Vagina (tissue), 2 donors: ENCODE results near the gene OLIG3. TPM values are rescaled to one million over a fixed set of nuclear protein-coding genes. Genes with fewer than 3 reads are reported as not detected.

Experiments used
- DNase-seq, 2 donors: peaks; one replicate each; pipeline ENCODE4 v3.0.0-alpha.2; 2017; ENCODE audit errors: extremely low spot score in 2 of 2
- H3K27ac ChIP-seq: fragments of 200-600 bp; sonication (generic); one replicate; pipeline ENCODE4 v1.5.1; 2019
- H3K27me3 ChIP-seq: fragments of 200-600 bp; sonication (generic); one replicate; pipeline ENCODE4 v1.5.1; 2019
- H3K36me3 ChIP-seq, 2 donors: fragments of 200-600 bp; sonication (generic); one replicate each; pipeline ENCODE4 v1.5.1; 2017 to 2019
- H3K4me1 ChIP-seq: fragments of 200-600 bp; sonication (generic); one replicate; pipeline ENCODE4 v1.5.1; 2019
- H3K4me3 ChIP-seq, 2 donors: fragments of 200-600 bp; sonication (generic); 1 replicate in 1 of 2; 2 replicates in 1 of 2; pipeline ENCODE4 v1.5.1; 2016 to 2019
- H3K9me3 ChIP-seq: fragments of 200-600 bp; sonication (generic); one replicate; pipeline ENCODE4 v1.5.1; 2019
- POLR2A ChIP-seq, 2 donors: fragments of 450-650 bp; IDR thresholded peaks; one replicate each; pipeline ENCODE4 v1.6.1; 2017; ENCODE audit warnings: antibody characterized with exemption in 2 of 2, mild to moderate bottlenecking in 2 of 2, moderate library complexity in 2 of 2
- POLR2AphosphoS5 ChIP-seq, 2 donors: sonication (generic); formaldehyde crosslinking; IDR thresholded peaks; one replicate each; pipeline ENCODE4 v1.9.0; 2017; ENCODE audit warnings: antibody characterized with exemption in 2 of 2, mild to moderate bottlenecking in 2 of 2, low read depth in 1 of 2; ENCODE audit not compliant: insufficient read depth in 1 of 2
- intact Hi-C: fragments of 100-400 bp; cut with DNase I; formaldehyde crosslinking; loops from one replicate; pipeline ENCODE4 v1.15.1; 2023
- total RNA-seq: library from RNA; depleted of rRNA; stranded (reverse); fragments of >200 nt; gene quantifications from one replicate; pipeline ENCODE4 v1.2.3, GENCODE V29; 2016
- TF ChIP-seq, protein P1 (sequence below), 3 experiments: fragments of 450-650 bp in 2 of 3; fragments of 200-600 bp in 1 of 3; sonication (generic) in 1 of 3; IDR thresholded peaks; one replicate each; pipeline ENCODE4 v1.5.1; 2017 to 2019; ENCODE audit warnings: antibody characterized with exemption in 3 of 3, mild to moderate bottlenecking in 2 of 3, moderate library complexity in 2 of 3

OLIG3 gene
- total RNA-seq, 1 donor from 2014 or later = not detected

DNA sequence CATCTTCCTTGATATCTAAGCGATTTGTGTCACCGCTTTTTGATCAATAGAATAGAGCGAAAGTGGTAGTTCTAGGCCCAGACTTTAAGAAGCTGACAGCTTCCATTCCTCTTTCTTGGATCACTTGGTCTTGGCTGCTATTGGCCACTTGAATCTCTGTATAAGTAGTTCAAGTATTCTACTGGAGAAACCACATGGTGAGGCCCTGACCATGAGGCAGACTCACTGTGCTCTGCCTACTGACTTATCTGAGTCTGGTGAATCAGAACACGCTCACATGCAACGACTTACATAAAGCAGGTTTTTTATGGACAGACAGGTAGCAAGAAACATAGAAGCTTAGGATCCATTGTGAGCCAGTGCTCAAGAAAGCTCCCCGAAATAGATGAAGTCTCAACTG lies 27.0 kb downstream of the OLIG3 start:
- H3K4me1 ChIP-seq = no peaks in the 10 kb centered on the region
- H3K36me3 ChIP-seq = no peaks in the 10 kb centered on the region
- H3K4me3 ChIP-seq = no peak overlapping the region
- no peak for DNase-seq
- peaks cover 3% of the 10 kb centered on the region for H3K27me3 ChIP-seq
- no peaks in the 10 kb centered on the region for H3K9me3 ChIP-seq
- intact Hi-C loops = no loop called here
- H3K27ac ChIP-seq = no peak overlapping the region
- TF ChIP-seq, protein P1, sequence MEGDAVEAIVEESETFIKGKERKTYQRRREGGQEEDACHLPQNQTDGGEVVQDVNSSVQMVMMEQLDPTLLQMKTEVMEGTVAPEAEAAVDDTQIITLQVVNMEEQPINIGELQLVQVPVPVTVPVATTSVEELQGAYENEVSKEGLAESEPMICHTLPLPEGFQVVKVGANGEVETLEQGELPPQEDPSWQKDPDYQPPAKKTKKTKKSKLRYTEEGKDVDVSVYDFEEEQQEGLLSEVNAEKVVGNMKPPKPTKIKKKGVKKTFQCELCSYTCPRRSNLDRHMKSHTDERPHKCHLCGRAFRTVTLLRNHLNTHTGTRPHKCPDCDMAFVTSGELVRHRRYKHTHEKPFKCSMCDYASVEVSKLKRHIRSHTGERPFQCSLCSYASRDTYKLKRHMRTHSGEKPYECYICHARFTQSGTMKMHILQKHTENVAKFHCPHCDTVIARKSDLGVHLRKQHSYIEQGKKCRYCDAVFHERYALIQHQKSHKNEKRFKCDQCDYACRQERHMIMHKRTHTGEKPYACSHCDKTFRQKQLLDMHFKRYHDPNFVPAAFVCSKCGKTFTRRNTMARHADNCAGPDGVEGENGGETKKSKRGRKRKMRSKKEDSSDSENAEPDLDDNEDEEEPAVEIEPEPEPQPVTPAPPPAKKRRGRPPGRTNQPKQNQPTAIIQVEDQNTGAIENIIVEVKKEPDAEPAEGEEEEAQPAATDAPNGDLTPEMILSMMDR (IDR thresholded peaks at IDR 0.05) = no peak
- TF ChIP-seq POLR2A (IDR thresholded peaks at IDR 0.05) (no peak), POLR2AphosphoS5 (IDR thresholded peaks at IDR 0.05; ENCODE audit: insufficient read depth in 1 of 2, low read depth in 1 of 2) (no peak)

DNA sequence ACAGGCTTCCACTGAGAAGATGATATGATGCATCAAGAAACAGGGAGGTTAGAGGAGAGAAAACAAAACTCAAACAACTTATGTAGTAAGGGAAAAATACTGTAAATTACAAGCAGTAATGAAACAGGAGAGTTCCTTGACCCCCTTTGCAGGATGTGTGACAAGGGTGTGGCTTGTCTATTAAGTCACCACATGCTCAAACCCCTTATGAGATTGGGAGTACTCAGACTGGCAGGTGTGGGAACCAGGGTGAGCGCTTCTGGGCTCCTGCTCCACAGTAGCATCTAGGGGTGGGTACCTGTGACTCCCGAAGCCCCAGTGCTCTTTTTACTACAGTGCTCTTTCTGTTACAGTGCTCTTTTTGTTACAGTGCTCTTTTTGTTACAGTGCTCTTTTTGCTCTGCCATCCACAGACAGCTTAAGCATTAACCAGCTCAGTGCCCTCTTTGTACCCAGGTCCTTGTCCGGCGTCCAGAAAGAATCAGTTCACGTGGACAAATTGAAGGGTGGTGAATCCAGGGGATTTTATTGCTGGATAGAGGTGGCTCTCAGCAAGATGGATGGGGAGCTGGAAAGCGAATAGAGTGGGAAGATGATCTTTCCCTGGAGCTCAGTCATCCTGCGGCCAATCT lies 28.7 kb downstream of the OLIG3 start:
- Histone ChIP-seq H3K36me3 (no peaks in the 10 kb centered on the region), H3K4me1 (no peaks in the 10 kb centered on the region), H3K9me3 (no peaks in the 10 kb centered on the region), H3K27me3 (peaks cover 3% of the 10 kb centered on the region), H3K27ac (no peak overlapping the region), H3K4me3 (no peak overlapping the region)
- no peak for TF ChIP-seq POLR2AphosphoS5 (IDR thresholded peaks at IDR 0.05; ENCODE audit: insufficient read depth in 1 of 2, low read depth in 1 of 2)
- no peak for TF ChIP-seq POLR2A (IDR thresholded peaks at IDR 0.05)
- TF ChIP-seq, protein P1 (IDR thresholded peaks at IDR 0.05) = no peak
- intact Hi-C loops = no loop called here
- DNase-seq = no peak

DNA sequence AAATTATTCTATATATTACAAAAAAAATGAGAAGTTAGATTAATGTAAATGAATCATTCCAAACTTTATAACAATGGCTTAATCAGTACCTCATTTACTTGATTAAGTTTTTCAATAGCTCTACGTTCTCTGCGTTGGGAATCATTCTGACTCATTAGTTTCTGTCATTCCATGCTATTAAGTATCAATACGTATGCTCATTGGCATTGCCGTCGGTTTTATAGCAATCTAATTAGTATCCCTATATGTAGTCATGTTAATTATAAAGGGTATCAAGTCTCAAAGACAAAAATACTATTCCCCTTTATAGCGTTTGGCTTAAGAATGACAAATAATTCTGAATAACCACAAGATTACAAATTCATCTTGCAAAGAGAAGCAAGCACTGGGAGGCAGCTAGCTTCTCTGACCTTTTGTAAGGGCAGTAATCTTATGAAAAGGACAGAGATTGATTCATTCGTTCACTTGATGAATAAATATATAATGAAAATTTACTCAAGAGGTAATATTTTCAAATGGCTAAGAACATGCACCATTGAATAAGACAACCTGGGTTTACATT lies 41.8 kb downstream of the OLIG3 start:
- Histone ChIP-seq H3K36me3 (no peaks in the 10 kb centered on the region), H3K4me3 (no peak overlapping the region), H3K4me1 (no peaks in the 10 kb centered on the region), H3K27me3 (no peaks in the 10 kb centered on the region), H3K27ac (no peak overlapping the region), H3K9me3 (no peaks in the 10 kb centered on the region)
- TF ChIP-seq POLR2AphosphoS5 (IDR thresholded peaks at IDR 0.05; ENCODE audit: insufficient read depth in 1 of 2, low read depth in 1 of 2) (no peak), POLR2A (IDR thresholded peaks at IDR 0.05) (no peak)
- TF ChIP-seq, protein P1 (IDR thresholded peaks at IDR 0.05) = no peak
- intact Hi-C loops = no loop called here
- DNase-seq = no peak

DNA sequence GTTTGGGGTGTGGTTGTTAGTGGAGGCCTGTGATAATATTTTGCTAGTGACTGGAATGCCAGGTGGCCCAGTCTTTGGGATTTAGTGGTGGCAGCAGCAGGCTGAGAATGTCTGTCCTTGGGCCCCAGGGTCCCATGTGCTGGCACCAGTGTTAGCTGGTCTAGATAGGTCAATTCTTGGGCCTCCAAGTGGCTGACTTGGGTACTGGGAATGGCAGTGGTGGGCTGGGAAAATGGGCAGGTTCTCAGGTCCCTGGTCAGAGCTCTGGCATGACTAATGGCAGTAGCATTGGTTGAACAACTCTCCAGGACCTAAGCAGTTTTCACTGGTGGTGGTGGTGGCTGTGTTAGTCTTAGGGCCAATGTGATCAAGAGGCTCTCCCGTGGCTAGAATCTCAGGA lies 50.3 kb downstream of the OLIG3 start:
- Histone ChIP-seq H3K4me1 (no peaks in the 10 kb centered on the region), H3K36me3 (no peaks in the 10 kb centered on the region), H3K27ac (no peak overlapping the region), H3K27me3 (no peaks in the 10 kb centered on the region), H3K4me3 (no peak overlapping the region), H3K9me3 (no peaks in the 10 kb centered on the region)
- intact Hi-C loops = no loop called here
- DNase-seq = no peak
- TF ChIP-seq POLR2A (IDR thresholded peaks at IDR 0.05) (no peak), POLR2AphosphoS5 (IDR thresholded peaks at IDR 0.05; ENCODE audit: insufficient read depth in 1 of 2, low read depth in 1 of 2) (no peak)
- TF ChIP-seq, protein P1 (IDR thresholded peaks at IDR 0.05) = no peak
